ENCODE measurements around the gene STUB1. TPM values are rescaled to one million over a fixed set of nuclear protein-coding genes. Genes with fewer than 3 reads are reported as not detected.
A peak's percentile ranks its signal among the peaks of the same experiment; 100 is the strongest.

Gene STUB1
- total RNA-seq, 1 donor from 2014 or later, result 258 TPM

DNA sequence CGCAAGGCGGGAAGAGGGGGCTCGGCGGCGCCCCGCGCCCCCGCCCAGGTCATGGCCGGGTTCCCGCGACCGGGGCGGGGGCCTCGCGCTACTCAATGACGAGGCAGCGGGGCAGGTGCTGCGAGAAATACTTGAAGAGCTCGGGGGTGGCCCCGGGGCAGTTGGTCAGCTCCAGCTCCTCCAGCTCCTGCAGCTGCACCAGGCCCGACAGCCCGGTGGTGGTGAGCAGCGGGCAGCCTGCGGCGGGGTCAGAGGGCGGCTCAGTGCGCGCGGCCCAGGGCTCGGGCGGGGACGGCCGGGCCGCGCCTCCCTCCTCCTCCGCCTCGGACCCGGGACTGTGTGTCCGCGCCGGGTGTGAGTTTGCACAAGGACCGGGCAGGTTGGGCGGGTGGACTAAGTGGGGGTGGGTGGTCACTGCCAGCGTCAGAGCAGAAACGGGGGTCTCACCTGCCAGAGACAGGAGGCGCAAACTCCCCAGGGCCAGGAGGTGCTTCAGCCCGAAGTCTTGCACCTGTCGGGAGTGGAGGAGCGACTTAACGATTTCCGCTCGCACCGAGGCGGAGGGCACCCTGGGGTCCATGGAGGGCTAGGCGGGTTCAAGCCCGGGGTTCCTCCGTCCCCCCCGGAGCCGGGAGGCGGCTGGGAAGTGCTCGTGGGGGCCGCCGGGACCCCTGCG lies 14.1 kb downstream of the STUB1 start:
- no peaks in the 10 kb centered on the region for H3K36me3 ChIP-seq
- H3K27ac ChIP-seq, result no peak overlapping the region
- peaks cover 28% of the 10 kb centered on the region for H3K27me3 ChIP-seq
- intact Hi-C loops (cut with DNase I), result no loop called here
- TF ChIP-seq, protein P1, sequence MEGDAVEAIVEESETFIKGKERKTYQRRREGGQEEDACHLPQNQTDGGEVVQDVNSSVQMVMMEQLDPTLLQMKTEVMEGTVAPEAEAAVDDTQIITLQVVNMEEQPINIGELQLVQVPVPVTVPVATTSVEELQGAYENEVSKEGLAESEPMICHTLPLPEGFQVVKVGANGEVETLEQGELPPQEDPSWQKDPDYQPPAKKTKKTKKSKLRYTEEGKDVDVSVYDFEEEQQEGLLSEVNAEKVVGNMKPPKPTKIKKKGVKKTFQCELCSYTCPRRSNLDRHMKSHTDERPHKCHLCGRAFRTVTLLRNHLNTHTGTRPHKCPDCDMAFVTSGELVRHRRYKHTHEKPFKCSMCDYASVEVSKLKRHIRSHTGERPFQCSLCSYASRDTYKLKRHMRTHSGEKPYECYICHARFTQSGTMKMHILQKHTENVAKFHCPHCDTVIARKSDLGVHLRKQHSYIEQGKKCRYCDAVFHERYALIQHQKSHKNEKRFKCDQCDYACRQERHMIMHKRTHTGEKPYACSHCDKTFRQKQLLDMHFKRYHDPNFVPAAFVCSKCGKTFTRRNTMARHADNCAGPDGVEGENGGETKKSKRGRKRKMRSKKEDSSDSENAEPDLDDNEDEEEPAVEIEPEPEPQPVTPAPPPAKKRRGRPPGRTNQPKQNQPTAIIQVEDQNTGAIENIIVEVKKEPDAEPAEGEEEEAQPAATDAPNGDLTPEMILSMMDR (IDR thresholded peaks at IDR 0.05), result no peak
- peak overlapping the region; percentile 9 to 45 for H3K4me3 ChIP-seq
- DNase-seq (ENCODE audit: low spot score in 2 of 2), result no peak
- no peaks in the 10 kb centered on the region for H3K9me3 ChIP-seq
- H3K4me1 ChIP-seq, result peaks cover 12 to 13% of the 10 kb centered on the region in 2 donors

GRCh38 chr16:694863-695354 lies 14.7 kb downstream of the STUB1 start:
- no peaks in the 10 kb centered on the region for H3K36me3 ChIP-seq
- no peak overlapping the region for H3K27ac ChIP-seq
- no peaks in the 10 kb centered on the region for H3K9me3 ChIP-seq
- DNase-seq (ENCODE audit: low spot score in 2 of 2), result no peak
- peak overlapping the region; percentile 9 to 45 for H3K4me3 ChIP-seq
- intact Hi-C loops (cut with DNase I), result no loop called here
- TF ChIP-seq, protein P1 (IDR thresholded peaks at IDR 0.05), result no peak
- H3K4me1 ChIP-seq, result peaks cover 6 to 8% of the 10 kb centered on the region in 2 donors
- H3K27me3 ChIP-seq, result peaks cover 29% of the 10 kb centered on the region

DNA sequence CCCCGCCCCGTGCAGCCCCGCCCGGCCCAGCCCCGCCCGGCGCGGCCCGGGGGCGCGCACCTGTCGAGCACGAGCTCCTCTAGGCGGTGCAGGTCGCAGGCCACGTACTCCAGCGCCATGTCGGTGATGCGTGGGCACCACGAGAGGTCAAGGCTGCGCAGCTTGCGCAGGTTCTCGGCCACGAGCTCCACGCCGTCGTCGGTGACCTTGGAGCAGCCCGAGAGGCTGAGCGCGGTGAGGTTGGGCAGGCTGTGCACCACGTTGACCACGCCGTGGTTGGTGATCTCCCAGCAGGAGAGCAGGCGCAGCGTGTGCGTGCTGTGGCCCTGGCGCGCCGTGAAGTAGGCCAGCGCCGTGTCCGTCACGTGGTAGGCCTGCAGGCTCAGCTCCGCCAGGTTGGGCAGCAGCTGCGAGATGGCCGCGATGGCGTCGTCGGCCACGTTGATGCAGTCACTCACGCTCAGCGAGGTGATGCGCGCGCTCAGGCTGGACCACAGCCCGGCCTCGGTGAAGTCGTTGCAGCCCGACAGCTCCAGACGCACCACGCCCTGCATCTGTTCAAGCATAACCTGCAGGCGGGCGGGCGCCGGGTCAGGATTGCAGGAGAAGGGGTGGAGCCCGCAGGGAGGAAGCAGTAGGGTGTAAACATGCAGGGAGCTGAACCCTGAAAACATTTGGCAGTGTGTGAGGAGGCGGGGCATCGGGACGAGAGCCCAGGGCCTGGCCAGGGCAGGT lies 15.3 kb downstream of the STUB1 start:
- Histone ChIP-seq H3K4me1 (peaks cover 6 to 8% of the 10 kb centered on the region in 2 donors), H3K4me3 (peak overlapping the region; percentile 2 to 45), H3K9me3 (no peaks in the 10 kb centered on the region), H3K27ac (no peak overlapping the region), H3K27me3 (peaks cover 35% of the 10 kb centered on the region), H3K36me3 (no peaks in the 10 kb centered on the region)
- TF ChIP-seq, protein P1 (IDR thresholded peaks at IDR 0.05), result no peak
- DNase-seq (ENCODE audit: low spot score in 2 of 2), result no peak
- intact Hi-C loops (cut with DNase I), result no loop called here

GRCh38 chr16:698911-699671 lies 18.9 kb downstream of the STUB1 start:
- Histone ChIP-seq H3K27me3 (peaks cover 38% of the 10 kb centered on the region), H3K36me3 (no peaks in the 10 kb centered on the region), H3K9me3 (no peaks in the 10 kb centered on the region), H3K4me3 (no peak overlapping the region), H3K27ac (no peak overlapping the region), H3K4me1 (peaks cover 6 to 7% of the 10 kb centered on the region in 2 donors)
- TF ChIP-seq, protein P1 (IDR thresholded peaks at IDR 0.05), result no peak
- intact Hi-C loops (cut with DNase I), result no loop called here
- no peak for DNase-seq (ENCODE audit: low spot score in 2 of 2)

DNA sequence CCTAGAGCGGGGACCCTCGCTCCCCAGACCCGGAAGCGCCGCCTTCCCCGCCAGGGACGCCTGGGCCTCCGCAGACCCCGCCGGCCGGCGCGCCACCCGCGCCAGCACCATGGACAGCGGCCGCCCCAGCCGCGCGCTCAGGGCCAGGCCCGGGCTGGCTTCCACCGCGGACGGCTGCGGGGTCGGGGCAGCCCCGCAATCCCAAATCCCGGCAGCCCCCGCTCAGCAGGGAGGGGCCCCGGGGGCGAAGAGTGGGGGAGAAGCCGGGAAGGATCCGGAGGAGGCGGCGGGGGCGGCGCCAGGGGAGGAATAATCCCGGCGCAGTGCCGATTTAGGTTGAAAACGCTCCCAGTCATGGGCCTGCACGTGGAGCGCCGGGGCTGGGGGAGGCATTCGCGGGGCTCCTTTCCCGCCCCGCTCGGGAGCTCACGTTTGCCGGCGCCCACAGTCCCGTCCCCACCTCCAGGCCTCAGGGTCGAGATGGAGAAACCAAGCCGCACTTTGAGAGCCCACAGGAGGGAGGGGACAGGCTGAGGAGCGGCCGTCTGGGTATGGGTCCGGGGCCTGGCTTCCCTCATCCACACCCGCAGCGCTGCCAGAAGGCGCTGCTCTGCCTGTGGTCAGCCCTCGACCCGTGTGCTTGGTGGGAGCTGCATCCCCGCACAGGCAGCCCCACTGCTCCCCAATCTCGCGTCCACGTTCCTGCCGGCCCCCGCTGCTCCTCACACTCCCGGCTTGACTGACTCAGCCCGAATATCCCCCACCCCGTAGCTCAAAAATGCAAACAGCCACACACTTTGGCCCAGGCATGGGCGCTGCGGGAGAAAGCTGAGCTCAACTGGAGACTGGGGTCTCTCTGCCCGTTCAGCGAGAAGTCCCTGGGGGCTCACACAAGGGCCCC lies 20.7 kb downstream of the STUB1 start:
- TF ChIP-seq, protein P1 (IDR thresholded peaks at IDR 0.05), result no peak
- intact Hi-C loops (cut with DNase I), result no loop called here
- DNase-seq (ENCODE audit: low spot score in 2 of 2), result no peak
- no peak overlapping the region for H3K4me3 ChIP-seq
- H3K9me3 ChIP-seq, result no peaks in the 10 kb centered on the region
- no peaks in the 10 kb centered on the region for H3K36me3 ChIP-seq
- H3K27ac ChIP-seq, result no peak overlapping the region
- peaks cover 29% of the 10 kb centered on the region for H3K27me3 ChIP-seq
- H3K4me1 ChIP-seq, result peaks cover 0 to under 1% of the 10 kb centered on the region in 2 donors
